Ascending aorta (tissue), 2 donors: ENCODE data around the gene POU3F3. TPM values are rescaled to one million over a fixed set of nuclear protein-coding genes. Genes with fewer than 3 reads are reported as not detected.

Experiments
- DNase-seq, 2 donors: peaks; one replicate each; pipeline ENCODE4 v3.0.0-alpha.2; 2019; ENCODE audit warnings: low spot score in 2 of 2
- H3K27ac ChIP-seq, 2 donors: fragments of 200-600 bp; sonication (generic); one replicate each; pipeline ENCODE4 v1.5.1; 2016 to 2017; ENCODE audit warnings: mild to moderate bottlenecking in 1 of 2
- H3K27me3 ChIP-seq: fragments of 200-600 bp; sonication (generic); one replicate; pipeline ENCODE4 v1.5.1; 2017
- H3K36me3 ChIP-seq, 2 donors: fragments of 200-600 bp; sonication (generic); one replicate each; pipeline ENCODE4 v1.5.1; 2016
- H3K4me1 ChIP-seq, 2 donors: fragments of 200-600 bp; sonication (generic); one replicate each; pipeline ENCODE4 v1.5.1; 2016 to 2017; ENCODE audit warnings: mild to moderate bottlenecking in 1 of 2
- H3K4me3 ChIP-seq, 2 donors: fragments of 200-600 bp; sonication (generic); one replicate each; pipeline ENCODE4 v1.5.1; 2016 to 2017; ENCODE audit warnings: mild to moderate bottlenecking in 1 of 2
- H3K9me3 ChIP-seq, 2 donors: fragments of 200-600 bp; sonication (generic); one replicate each; pipeline ENCODE4 v1.5.1; 2016
- intact Hi-C: fragments of 100-400 bp; cut with DNase I; formaldehyde crosslinking; loops from one replicate; pipeline ENCODE4 v1.15.1; 2023
- total RNA-seq: library from RNA; depleted of rRNA; stranded (reverse); fragments of >200 nt; gene quantifications from one replicate; pipeline ENCODE4 v1.1.0, GENCODE V29; 2016
- TF ChIP-seq, protein P1 (sequence below), 3 experiments: fragments of 200-600 bp in 2 of 3; fragments of 450-650 bp in 1 of 3; sonication (generic) in 2 of 3; IDR thresholded peaks; one replicate each; pipeline ENCODE4 v1.5.1; 2016 to 2019; ENCODE audit warnings: antibody characterized with exemption in 3 of 3, mild to moderate bottlenecking in 1 of 3, moderate library complexity in 1 of 3

The POU3F3 gene
- total RNA-seq, 1 donor from 2014 or later: 0.21 TPM

DNA sequence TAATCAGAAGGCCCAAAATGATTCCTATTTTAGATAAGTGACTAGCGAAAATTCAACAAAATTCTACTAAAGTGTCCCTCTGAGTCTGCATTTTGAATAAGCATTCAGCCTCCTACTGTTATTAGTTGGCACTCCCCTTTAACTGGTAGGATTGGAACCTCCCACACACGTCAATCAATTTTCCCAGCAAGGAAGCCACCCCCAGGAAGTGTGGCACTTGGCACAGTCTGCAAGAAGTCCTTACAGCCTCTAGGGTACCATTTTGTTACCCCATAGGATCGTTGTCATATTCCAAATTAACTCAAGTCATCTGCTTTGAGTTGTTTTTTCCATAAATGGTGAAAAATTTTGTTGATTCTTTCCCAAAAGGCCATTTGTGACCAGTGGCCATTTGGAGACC is 33.8 kb upstream of the POU3F3 start:
- Histone ChIP-seq H3K9me3 (no peaks in the 10 kb centered on the region), H3K4me3 (no peak overlapping the region), H3K27me3 (no peaks in the 10 kb centered on the region), H3K36me3 (no peaks in the 10 kb centered on the region), H3K27ac (no peak overlapping the region), H3K4me1 (no peaks in the 10 kb centered on the region)
- intact Hi-C loops: no loop called here
- DNase-seq: no peak
- TF ChIP-seq, protein P1, sequence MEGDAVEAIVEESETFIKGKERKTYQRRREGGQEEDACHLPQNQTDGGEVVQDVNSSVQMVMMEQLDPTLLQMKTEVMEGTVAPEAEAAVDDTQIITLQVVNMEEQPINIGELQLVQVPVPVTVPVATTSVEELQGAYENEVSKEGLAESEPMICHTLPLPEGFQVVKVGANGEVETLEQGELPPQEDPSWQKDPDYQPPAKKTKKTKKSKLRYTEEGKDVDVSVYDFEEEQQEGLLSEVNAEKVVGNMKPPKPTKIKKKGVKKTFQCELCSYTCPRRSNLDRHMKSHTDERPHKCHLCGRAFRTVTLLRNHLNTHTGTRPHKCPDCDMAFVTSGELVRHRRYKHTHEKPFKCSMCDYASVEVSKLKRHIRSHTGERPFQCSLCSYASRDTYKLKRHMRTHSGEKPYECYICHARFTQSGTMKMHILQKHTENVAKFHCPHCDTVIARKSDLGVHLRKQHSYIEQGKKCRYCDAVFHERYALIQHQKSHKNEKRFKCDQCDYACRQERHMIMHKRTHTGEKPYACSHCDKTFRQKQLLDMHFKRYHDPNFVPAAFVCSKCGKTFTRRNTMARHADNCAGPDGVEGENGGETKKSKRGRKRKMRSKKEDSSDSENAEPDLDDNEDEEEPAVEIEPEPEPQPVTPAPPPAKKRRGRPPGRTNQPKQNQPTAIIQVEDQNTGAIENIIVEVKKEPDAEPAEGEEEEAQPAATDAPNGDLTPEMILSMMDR (IDR thresholded peaks at IDR 0.05): no peak

DNA sequence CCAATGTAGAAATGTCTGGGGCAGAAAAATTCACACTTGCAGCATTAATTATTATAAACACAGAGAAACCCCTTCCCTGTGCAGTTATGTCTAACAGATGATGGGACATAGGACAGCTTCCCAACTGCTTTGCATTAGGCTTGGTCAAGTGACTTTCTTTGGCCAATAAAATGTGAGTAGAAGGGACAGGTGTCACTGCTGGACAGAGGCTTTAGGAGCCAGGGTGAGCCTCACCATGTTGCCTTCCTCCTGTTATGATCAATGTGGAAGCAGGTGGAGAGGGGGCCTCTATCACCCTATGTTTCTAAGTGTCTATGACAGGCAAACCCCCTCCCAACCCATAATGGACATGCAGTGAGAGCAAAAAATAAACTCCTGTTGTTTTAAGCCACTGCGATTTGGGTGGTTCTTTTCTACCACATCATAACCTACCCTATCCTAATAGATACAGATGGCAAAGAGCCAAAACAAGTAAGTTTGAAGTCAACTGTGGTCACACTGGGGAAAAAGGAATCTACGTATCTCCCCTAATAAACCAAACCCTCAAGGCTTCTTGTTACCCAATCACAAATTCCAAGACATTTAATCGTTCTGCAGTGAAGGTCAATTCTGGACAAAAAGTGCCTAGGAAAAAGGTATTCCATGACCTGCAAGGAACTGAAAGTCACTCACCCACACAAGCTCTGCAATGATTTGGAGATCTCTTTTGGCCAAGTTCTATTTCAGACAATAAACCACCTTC is 28.6 kb upstream of the POU3F3 start:
- intact Hi-C loops: no loop called here
- DNase-seq: no peak
- Histone ChIP-seq H3K4me1 (no peaks in the 10 kb centered on the region), H3K9me3 (no peaks in the 10 kb centered on the region), H3K27ac (no peak overlapping the region), H3K36me3 (no peaks in the 10 kb centered on the region), H3K4me3 (no peak overlapping the region), H3K27me3 (no peaks in the 10 kb centered on the region)
- TF ChIP-seq, protein P1 (IDR thresholded peaks at IDR 0.05): no peak

DNA sequence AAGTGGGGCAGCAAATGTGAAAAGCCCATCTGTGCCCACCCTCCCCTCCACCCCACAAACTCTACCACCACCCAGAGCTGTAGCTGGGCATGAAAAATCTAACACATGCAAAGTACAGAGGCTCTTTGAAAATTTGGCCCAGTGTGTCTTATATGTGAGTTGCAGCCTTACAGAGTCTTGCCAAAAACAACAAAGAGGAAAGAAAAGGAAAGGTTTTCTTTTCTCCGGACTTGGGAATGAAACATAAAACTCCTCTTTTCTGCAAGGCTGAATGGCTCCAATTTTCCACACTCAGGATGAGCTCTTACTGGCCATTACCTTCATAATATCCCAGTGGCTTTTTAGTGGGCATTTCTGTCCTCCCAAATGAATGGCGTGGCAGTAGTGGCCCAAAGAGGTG is 27.9 kb upstream of the POU3F3 start:
- intact Hi-C loops: no loop called here
- TF ChIP-seq, protein P1 (IDR thresholded peaks at IDR 0.05): no peak
- H3K4me1 ChIP-seq: no peaks in the 10 kb centered on the region
- no peaks in the 10 kb centered on the region for H3K9me3 ChIP-seq
- H3K27me3 ChIP-seq: no peaks in the 10 kb centered on the region
- H3K27ac ChIP-seq: no peak overlapping the region
- DNase-seq: no peak
- no peak overlapping the region for H3K4me3 ChIP-seq
- no peaks in the 10 kb centered on the region for H3K36me3 ChIP-seq

DNA sequence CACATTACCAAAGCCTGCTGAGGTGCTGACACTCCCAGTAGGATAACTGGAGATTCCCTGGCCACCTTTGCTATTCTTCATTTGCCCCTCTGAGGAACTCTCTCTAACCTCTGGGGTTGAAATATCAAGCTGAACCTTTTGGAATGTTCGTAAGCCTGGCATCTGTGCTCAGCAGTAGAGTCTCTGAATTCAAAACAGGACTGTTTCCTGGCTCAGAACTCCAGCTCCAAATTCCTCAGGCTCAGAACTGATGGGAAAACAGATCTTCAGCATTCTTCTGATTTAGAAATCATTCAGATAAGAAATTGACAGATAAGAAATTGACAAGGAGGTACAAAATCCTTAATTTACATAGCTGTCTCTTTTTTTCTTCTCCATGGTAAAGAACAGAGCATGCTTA is 22.2 kb upstream of the POU3F3 start:
- TF ChIP-seq, protein P1 (IDR thresholded peaks at IDR 0.05): no peak
- no peak for DNase-seq
- intact Hi-C loops: no loop called here
- no peaks in the 10 kb centered on the region for H3K9me3 ChIP-seq
- H3K27ac ChIP-seq: no peak overlapping the region
- no peaks in the 10 kb centered on the region for H3K27me3 ChIP-seq
- H3K36me3 ChIP-seq: no peaks in the 10 kb centered on the region
- H3K4me3 ChIP-seq: no peak overlapping the region
- H3K4me1 ChIP-seq: no peaks in the 10 kb centered on the region

DNA sequence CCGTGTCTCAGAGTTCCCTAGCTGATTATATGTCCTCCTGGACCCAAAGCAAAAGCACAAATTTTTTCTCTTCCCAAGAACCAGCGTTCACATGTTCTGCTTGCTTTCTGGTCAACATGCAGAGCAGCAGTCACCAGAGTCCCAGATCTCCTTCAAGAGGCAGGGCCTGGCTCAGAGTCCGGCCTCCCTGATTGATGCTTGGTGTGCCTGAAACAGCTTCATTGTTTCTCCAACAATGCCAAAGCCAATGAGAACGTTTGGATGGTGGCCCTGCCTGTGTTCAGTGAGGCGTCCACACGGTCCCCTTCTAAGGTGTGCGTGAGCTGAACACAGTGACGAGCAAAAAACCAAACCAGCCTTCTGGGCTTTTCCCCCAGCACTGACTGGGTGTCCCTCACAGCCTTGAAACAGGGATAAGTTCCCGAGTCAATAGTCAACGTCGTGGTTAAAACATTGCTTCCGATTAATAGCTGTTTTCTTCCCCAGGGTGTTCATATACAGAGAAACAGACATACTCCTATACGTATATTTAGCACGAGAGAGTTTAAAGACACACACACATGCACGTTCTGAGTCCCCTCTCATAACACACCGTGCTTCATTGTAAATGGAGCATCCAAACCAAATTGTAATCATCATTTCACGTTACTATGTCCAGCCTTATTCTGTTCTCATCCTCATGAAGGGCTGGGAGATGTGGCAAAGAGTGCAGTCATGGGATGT is 19.3 kb upstream of the POU3F3 start:
- H3K4me3 ChIP-seq: no peak overlapping the region
- no peak for DNase-seq
- TF ChIP-seq, protein P1 (IDR thresholded peaks at IDR 0.05): no peak
- H3K27me3 ChIP-seq: no peaks in the 10 kb centered on the region
- no peak overlapping the region for H3K27ac ChIP-seq
- H3K9me3 ChIP-seq: no peaks in the 10 kb centered on the region
- H3K4me1 ChIP-seq: no peaks in the 10 kb centered on the region
- no peaks in the 10 kb centered on the region for H3K36me3 ChIP-seq
- intact Hi-C loops: no loop called here
